ENCODE measurements around the gene SPATS2.

GRCh38 chr12:49515266-49515665 is 148.0 kb downstream of the SPATS2 start:
- TF ChIP-seq CTCF (conservative IDR thresholded peaks at IDR 0.05; ENCODE audit: low read depth, low read length) (no peak), MAZ (IDR thresholded peaks at IDR 0.05; ENCODE audit: borderline replicate concordance, low read depth, low read length) (no peak), POLR2A (IDR thresholded peaks at IDR 0.05; ENCODE audit: low read depth, low read length) (no peak), MAFK (IDR thresholded peaks at IDR 0.05; ENCODE audit: low read depth, low read length) (0 out of 2 replicates have a peak, but pooled peaks have one; percentile 16), NFE2L2 (IDR thresholded peaks at IDR 0.05; ENCODE audit: low read depth, low read length) (no peak), RFX5 (IDR thresholded peaks at IDR 0.05; ENCODE audit: low read depth, low read length) (no peak), RAD21 (IDR thresholded peaks at IDR 0.05; ENCODE audit: low read length) (no peak), RCOR1 (IDR thresholded peaks at IDR 0.05; ENCODE audit: insufficient replicate concordance, low read length) (no peak), SMC3 (IDR thresholded peaks at IDR 0.05; ENCODE audit: low read depth, low read length) (no peak), MXI1 (IDR thresholded peaks at IDR 0.05; ENCODE audit: borderline replicate concordance, low read depth, low read length) (no peak), CEBPB (IDR thresholded peaks at IDR 0.05; ENCODE audit: low read depth, low read length) (peak; percentile 59), CHD1 (IDR thresholded peaks at IDR 0.05; ENCODE audit: low read depth, low read length) (no peak)

Data from IMR-90 (cell line).